ENCODE results near the gene SPOCD1. TPM values are rescaled to one million over a fixed set of nuclear protein-coding genes. Genes with fewer than 3 reads are reported as not detected.

SPOCD1 gene
- total and polyA plus RNA-seq, 9 donors = 0.15 to 1.7 (median 0.49) TPM; not detected in 1

- Histone ChIP-seq H3K27me3 (no peaks in the 10 kb centered on the region), H3K9me3 (no peaks in the 10 kb centered on the region), H3K36me3 (no peaks in the 10 kb centered on the region), H3K4me1 (ENCODE audit: insufficient read depth) (peaks cover 9% of the 10 kb centered on the region), H3K4me3 (no peak overlapping the region), H3K27ac (no peak overlapping the region)
- no peak for DNase-seq
- intact Hi-C loops (cut with DNase I) = no loop called here
- TF ChIP-seq EP300 (IDR thresholded peaks at IDR 0.05) = no peak
- TF ChIP-seq POLR2A (IDR thresholded peaks at IDR 0.05) = no peak
- no peak for TF ChIP-seq CTCF (IDR thresholded peaks at IDR 0.05)
- 52 to 61% (median 54%) methylated on average over 3 of the region's 3 CpGs for WGBS, 3 donors
Observed at GRCh38 chr1:31776516-31776915, 39.3 kb downstream of the SPOCD1 start.

- Histone ChIP-seq H3K27me3 (no peaks in the 10 kb centered on the region), H3K9me3 (no peaks in the 10 kb centered on the region), H3K4me1 (ENCODE audit: insufficient read depth) (peaks cover 9% of the 10 kb centered on the region), H3K27ac (no peak overlapping the region), H3K4me3 (no peak overlapping the region), H3K36me3 (no peaks in the 10 kb centered on the region)
- intact Hi-C loops (cut with DNase I) = no loop called here
- TF ChIP-seq EP300 (IDR thresholded peaks at IDR 0.05) = no peak
- TF ChIP-seq POLR2A (IDR thresholded peaks at IDR 0.05) = no peak
- no peak for TF ChIP-seq CTCF (IDR thresholded peaks at IDR 0.05)
- DNase-seq = no peak
- WGBS, 3 donors = 89 to 95% (median 93%) methylated on average over 5 of the region's 5 CpGs
Observed at GRCh38 chr1:31776032-31776431, 39.8 kb downstream of the SPOCD1 start.

- intact Hi-C loops (cut with DNase I) = no loop called here
- no peak for TF ChIP-seq CTCF (IDR thresholded peaks at IDR 0.05)
- no peak for TF ChIP-seq POLR2A (IDR thresholded peaks at IDR 0.05)
- no peak for TF ChIP-seq EP300 (IDR thresholded peaks at IDR 0.05)
- Histone ChIP-seq H3K36me3 (no peaks in the 10 kb centered on the region), H3K27ac (no peak overlapping the region), H3K4me1 (ENCODE audit: insufficient read depth) (peaks cover 9% of the 10 kb centered on the region), H3K4me3 (no peak overlapping the region), H3K27me3 (no peaks in the 10 kb centered on the region), H3K9me3 (no peaks in the 10 kb centered on the region)
- whole genome bisulfite sequencing, 3 donors = 77 to 87% (median 81%) methylated on average over 10 of the region's 10 CpGs
- DNase-seq = no peak
Observed at GRCh38 chr1:31775210-31775999, 40.4 kb downstream of the SPOCD1 start.

- TF ChIP-seq POLR2A (IDR thresholded peaks at IDR 0.05) (no peak), CTCF (IDR thresholded peaks at IDR 0.05) (no peak), EP300 (IDR thresholded peaks at IDR 0.05) (no peak)
- WGBS, 3 donors = 74 to 89% (median 83%) methylated on average over 3 of the region's 3 CpGs
- Histone ChIP-seq H3K9me3 (no peaks in the 10 kb centered on the region), H3K27me3 (no peaks in the 10 kb centered on the region), H3K4me3 (no peak overlapping the region), H3K4me1 (ENCODE audit: insufficient read depth) (peaks cover 9% of the 10 kb centered on the region), H3K27ac (no peak overlapping the region), H3K36me3 (no peaks in the 10 kb centered on the region)
- DNase-seq = no peak
- intact Hi-C loops (cut with DNase I) = no loop called here
Observed at GRCh38 chr1:31774495-31774894, 41.3 kb downstream of the SPOCD1 start.

All from ovary (tissue), 9 donors.